ENCODE data around the gene C12orf75. TPM values are rescaled to one million over a fixed set of nuclear protein-coding genes. Genes with fewer than 3 reads are reported as not detected.
A peak's percentile ranks its signal among the peaks of the same experiment; 100 is the strongest.

Gene C12orf75
- total RNA-seq, 1 donor from 2014 or later = 163 TPM

DNA sequence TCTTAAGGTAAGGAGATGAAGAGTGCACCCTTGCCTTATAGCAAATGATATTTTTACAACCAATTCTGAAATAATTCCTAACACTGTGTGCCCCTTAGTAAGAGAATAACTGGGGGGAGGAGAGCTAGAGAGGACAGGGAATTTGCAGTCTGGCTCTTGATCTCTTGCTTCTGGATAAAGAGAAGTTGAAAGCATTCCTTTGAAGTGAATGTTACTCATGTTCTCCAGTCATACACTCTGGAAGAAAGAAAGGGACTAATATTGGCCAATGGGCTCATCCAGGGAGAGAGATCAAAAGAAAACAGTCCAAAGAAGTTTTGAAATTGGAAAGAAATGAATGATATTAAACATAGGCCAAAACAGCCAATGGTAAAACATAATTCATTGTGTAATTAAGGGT is 25.3 kb downstream of the C12orf75 start:
- no peak overlapping the region for H3K27ac ChIP-seq (ENCODE audit: low read depth, low read length)
- H3K9me3 ChIP-seq (ENCODE audit: insufficient read depth, low read depth, low read length) = no peaks in the 10 kb centered on the region
- H3K9me3 Mint-ChIP-seq (ENCODE audit: unreplicated experiment) = no peaks in the 10 kb centered on the region
- no peak overlapping the region for H2AFZ ChIP-seq (ENCODE audit: low read depth, low read length)
- H3K79me2 ChIP-seq (ENCODE audit: insufficient read depth, low read length) = peaks cover 88% of the 10 kb centered on the region
- H3K4me1 Mint-ChIP-seq (ENCODE audit: low read depth, unreplicated experiment) = peaks cover 33% of the 10 kb centered on the region
- no peak overlapping the region for H3K4me3 Mint-ChIP-seq (ENCODE audit: unreplicated experiment)
- no peaks in the 10 kb centered on the region for H3K27me3 ChIP-seq (ENCODE audit: insufficient read depth, low read length)
- H4K20me1 ChIP-seq (ENCODE audit: insufficient read depth, low read length) = peaks cover 55% of the 10 kb centered on the region
- FAIRE-seq (peak; percentile 75), DNase-seq (ENCODE audit: low read depth) (peak; percentile 77)
- no peaks in the 10 kb centered on the region for H3K36me3 ChIP-seq (ENCODE audit: insufficient read depth, low read length)
- peak overlapping the region; percentile 11 for H3K4me2 ChIP-seq (ENCODE audit: low read length)
- H3K4me1 ChIP-seq (ENCODE audit: insufficient read depth, low read length) = peaks cover 23% of the 10 kb centered on the region
- H3K36me3 Mint-ChIP-seq (ENCODE audit: low read depth, unreplicated experiment) = peaks cover 8% of the 10 kb centered on the region
- no peak overlapping the region for H3K4me3 ChIP-seq (ENCODE audit: insufficient read depth, low read depth, low read length)
- H3K27ac Mint-ChIP-seq (ENCODE audit: unreplicated experiment) = peak overlapping the region; percentile 36
- no peak overlapping the region for H3K9ac ChIP-seq (ENCODE audit: low read length)
- TF ChIP-seq, protein P1, sequence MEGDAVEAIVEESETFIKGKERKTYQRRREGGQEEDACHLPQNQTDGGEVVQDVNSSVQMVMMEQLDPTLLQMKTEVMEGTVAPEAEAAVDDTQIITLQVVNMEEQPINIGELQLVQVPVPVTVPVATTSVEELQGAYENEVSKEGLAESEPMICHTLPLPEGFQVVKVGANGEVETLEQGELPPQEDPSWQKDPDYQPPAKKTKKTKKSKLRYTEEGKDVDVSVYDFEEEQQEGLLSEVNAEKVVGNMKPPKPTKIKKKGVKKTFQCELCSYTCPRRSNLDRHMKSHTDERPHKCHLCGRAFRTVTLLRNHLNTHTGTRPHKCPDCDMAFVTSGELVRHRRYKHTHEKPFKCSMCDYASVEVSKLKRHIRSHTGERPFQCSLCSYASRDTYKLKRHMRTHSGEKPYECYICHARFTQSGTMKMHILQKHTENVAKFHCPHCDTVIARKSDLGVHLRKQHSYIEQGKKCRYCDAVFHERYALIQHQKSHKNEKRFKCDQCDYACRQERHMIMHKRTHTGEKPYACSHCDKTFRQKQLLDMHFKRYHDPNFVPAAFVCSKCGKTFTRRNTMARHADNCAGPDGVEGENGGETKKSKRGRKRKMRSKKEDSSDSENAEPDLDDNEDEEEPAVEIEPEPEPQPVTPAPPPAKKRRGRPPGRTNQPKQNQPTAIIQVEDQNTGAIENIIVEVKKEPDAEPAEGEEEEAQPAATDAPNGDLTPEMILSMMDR (IDR thresholded peaks at IDR 0.05; ENCODE audit: insufficient read depth, low read depth, low read length) = no peak
- TF ChIP-seq EZH2 (IDR thresholded peaks at IDR 0.05; ENCODE audit: insufficient read depth, low read length) = no peak
- no peaks in the 10 kb centered on the region for H3K27me3 Mint-ChIP-seq (ENCODE audit: low read depth, unreplicated experiment)

DNA sequence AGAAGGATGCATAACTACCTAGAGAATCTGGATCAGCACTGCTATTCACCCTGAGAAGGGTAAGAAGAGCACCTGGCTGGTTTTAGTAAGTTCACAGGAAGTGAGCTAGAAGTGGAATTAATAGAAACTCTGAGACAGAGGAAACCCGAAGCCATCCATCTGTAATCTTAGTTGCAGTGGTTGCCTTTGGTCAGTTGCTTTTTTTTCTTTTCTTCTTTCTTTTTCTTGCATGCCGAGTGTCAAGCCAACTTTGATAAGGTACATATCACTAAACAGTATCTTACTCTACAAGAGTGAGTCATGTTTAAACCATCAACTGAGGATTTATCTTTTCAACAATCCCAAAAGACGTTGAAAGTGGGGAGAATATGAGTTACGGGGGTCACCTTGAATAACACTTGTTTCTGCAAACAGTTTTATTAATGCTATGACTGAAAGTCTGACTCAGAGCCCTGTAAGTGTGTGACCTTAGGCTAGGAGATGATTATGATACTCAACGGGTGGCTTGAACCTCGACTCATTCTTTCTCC is 26.7 kb downstream of the C12orf75 start:
- peaks cover 23% of the 10 kb centered on the region for H3K4me1 ChIP-seq (ENCODE audit: insufficient read depth, low read length)
- Mint-ChIP-seq H3K27me3 (ENCODE audit: low read depth, unreplicated experiment) (no peaks in the 10 kb centered on the region), H3K36me3 (ENCODE audit: low read depth, unreplicated experiment) (peaks cover 11% of the 10 kb centered on the region), H3K4me3 (ENCODE audit: unreplicated experiment) (no peak overlapping the region), H3K4me1 (ENCODE audit: low read depth, unreplicated experiment) (peaks cover 29% of the 10 kb centered on the region), H3K9me3 (ENCODE audit: unreplicated experiment) (no peaks in the 10 kb centered on the region), H3K27ac (ENCODE audit: unreplicated experiment) (no peak overlapping the region)
- DNase-seq (ENCODE audit: low read depth) (peak; percentile 77), FAIRE-seq (no peak)
- H3K27ac ChIP-seq (ENCODE audit: low read depth, low read length) = peak overlapping the region; percentile 5
- no peaks in the 10 kb centered on the region for H3K9me3 ChIP-seq (ENCODE audit: insufficient read depth, low read depth, low read length)
- peaks cover 51% of the 10 kb centered on the region for H4K20me1 ChIP-seq (ENCODE audit: insufficient read depth, low read length)
- no peak overlapping the region for H3K4me3 ChIP-seq (ENCODE audit: insufficient read depth, low read depth, low read length)
- H3K27me3 ChIP-seq (ENCODE audit: insufficient read depth, low read length) = no peaks in the 10 kb centered on the region
- TF ChIP-seq, protein P1 (IDR thresholded peaks at IDR 0.05; ENCODE audit: insufficient read depth, low read depth, low read length) = no peak
- no peak for TF ChIP-seq EZH2 (IDR thresholded peaks at IDR 0.05; ENCODE audit: insufficient read depth, low read length)
- H3K9ac ChIP-seq (ENCODE audit: low read length) = no peak overlapping the region
- H3K4me2 ChIP-seq (ENCODE audit: low read length) = peak overlapping the region; percentile 50
- H3K79me2 ChIP-seq (ENCODE audit: insufficient read depth, low read length) = peaks cover 84% of the 10 kb centered on the region
- H3K36me3 ChIP-seq (ENCODE audit: insufficient read depth, low read length) = no peaks in the 10 kb centered on the region
- H2AFZ ChIP-seq (ENCODE audit: low read depth, low read length) = no peak overlapping the region

DNA sequence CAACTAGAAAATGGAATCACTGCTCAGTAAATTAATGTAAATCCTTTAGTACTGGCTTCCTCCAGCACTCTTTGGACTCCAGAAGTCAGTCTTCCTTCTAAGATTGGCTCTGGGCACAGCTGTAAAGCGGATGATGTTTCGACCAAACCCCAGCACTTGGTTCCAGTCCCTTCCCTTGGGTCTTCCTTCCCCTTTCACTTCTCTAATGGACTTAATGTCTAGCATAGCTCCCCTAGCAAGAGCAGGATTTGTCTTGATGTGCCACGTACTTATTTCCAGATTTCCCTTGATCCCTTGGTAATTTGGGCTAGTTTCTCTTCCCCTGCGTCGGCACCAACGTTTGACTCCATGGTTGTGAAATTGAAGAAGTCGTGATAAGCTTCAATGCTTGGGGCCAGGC is 28.3 kb downstream of the C12orf75 start:
- H2AFZ ChIP-seq (ENCODE audit: low read depth, low read length) = no peak overlapping the region
- Mint-ChIP-seq H3K27me3 (ENCODE audit: low read depth, unreplicated experiment) (no peaks in the 10 kb centered on the region), H3K4me3 (ENCODE audit: unreplicated experiment) (no peak overlapping the region), H3K27ac (ENCODE audit: unreplicated experiment) (peak overlapping the region; percentile 15), H3K9me3 (ENCODE audit: unreplicated experiment) (no peaks in the 10 kb centered on the region), H3K36me3 (ENCODE audit: low read depth, unreplicated experiment) (peaks cover 14% of the 10 kb centered on the region), H3K4me1 (ENCODE audit: low read depth, unreplicated experiment) (peaks cover 26% of the 10 kb centered on the region)
- TF ChIP-seq, protein P1 (IDR thresholded peaks at IDR 0.05; ENCODE audit: insufficient read depth, low read depth, low read length) = no peak
- TF ChIP-seq EZH2 (IDR thresholded peaks at IDR 0.05; ENCODE audit: insufficient read depth, low read length) = no peak
- no peaks in the 10 kb centered on the region for H3K9me3 ChIP-seq (ENCODE audit: insufficient read depth, low read depth, low read length)
- peaks cover 23% of the 10 kb centered on the region for H3K4me1 ChIP-seq (ENCODE audit: insufficient read depth, low read length)
- H3K9ac ChIP-seq (ENCODE audit: low read length) = no peak overlapping the region
- no peak for DNase-seq (ENCODE audit: low read depth)
- peaks cover 50% of the 10 kb centered on the region for H4K20me1 ChIP-seq (ENCODE audit: insufficient read depth, low read length)
- H3K4me2 ChIP-seq (ENCODE audit: low read length) = no peak overlapping the region
- H3K27ac ChIP-seq (ENCODE audit: low read depth, low read length) = no peak overlapping the region
- H3K27me3 ChIP-seq (ENCODE audit: insufficient read depth, low read length) = no peaks in the 10 kb centered on the region
- FAIRE-seq = no peak
- no peak overlapping the region for H3K4me3 ChIP-seq (ENCODE audit: insufficient read depth, low read depth, low read length)
- no peaks in the 10 kb centered on the region for H3K36me3 ChIP-seq (ENCODE audit: insufficient read depth, low read length)
- peaks cover 77% of the 10 kb centered on the region for H3K79me2 ChIP-seq (ENCODE audit: insufficient read depth, low read length)

All from astrocyte (in vitro differentiated cells and primary cell).